GM10847 (cell line): ENCODE measurements around the gene TMEM132D.

Experiments
- POLR2A ChIP-seq: IDR thresholded peaks from 2 replicates; pipeline ENCODE4 v1.6.1; 2011; ENCODE audit not compliant: insufficient read length; ENCODE audit errors: extremely low read depth

Gene TMEM132D

GRCh38 chr12:129332286-129332685 lies 571.5 kb downstream of the TMEM132D start:
- TF ChIP-seq POLR2A: no peak

GRCh38 chr12:129331356-129332085 lies 572.3 kb downstream of the TMEM132D start:
- TF ChIP-seq POLR2A: no peak

DNA sequence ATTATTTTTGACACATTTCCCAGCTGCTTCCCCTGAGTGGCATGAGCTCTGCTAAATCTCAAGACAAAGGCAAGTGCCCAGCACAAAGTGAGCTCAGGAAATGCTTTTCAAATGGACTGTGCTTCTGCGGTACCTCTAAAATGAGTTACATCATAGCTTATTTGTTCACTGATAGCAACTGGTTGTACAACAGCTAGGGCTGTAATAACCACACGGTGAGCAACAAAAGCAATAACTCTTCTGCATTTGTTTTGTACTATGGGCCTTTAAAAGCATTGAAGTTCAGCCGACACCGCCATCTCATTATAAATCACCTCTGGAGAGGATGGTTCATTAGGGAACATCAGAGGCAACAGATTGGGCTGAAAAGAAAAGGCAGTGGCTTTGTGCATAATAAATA lies 575.6 kb downstream of the TMEM132D start:
- TF ChIP-seq POLR2A: no peak

DNA sequence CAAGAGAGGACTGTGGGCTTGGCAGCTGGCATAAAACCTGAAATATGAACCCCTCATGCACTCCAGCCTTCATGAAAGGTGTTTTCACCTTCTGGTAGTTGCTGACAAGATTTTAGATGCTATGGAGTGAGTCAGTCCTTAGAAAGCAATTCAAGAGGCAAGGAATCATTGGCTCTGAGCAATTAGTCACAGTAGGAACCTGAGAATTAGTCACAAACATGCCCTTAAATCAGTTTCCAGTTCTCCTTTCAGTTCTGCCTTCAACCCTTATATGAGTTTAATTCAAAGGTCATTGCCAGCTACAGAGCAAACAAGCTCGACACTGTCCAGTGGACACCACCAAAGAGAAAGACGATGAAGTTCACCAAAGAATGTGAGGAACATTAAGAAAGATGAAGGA lies 578.3 kb downstream of the TMEM132D start:
- no peak for TF ChIP-seq POLR2A

DNA sequence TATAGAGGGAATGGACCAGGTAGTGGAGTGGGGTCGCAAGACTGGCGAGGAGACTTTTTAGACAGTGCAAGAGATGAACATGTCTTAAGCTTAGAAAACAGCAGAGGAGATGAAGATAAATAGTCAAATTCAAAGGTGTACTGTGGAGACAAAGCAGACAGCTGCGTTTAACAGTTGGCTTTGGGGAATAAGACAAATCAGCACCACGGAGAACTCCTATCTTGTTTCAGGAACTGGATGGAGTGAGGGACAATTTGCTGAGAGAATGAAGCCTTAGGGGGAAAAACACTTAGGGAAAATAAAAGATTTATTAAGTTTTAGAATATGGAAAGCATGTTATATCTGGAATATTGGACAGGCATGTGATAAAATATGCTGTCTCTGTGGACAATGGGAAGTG lies 591.8 kb downstream of the TMEM132D start:
- no peak for TF ChIP-seq POLR2A

- no peak for TF ChIP-seq POLR2A
Observed at GRCh38 chr12:129310346-129310745, 593.5 kb downstream of the TMEM132D start.

- no peak for TF ChIP-seq POLR2A
Observed at GRCh38 chr12:129305851-129306250, 598.0 kb downstream of the TMEM132D start.

DNA sequence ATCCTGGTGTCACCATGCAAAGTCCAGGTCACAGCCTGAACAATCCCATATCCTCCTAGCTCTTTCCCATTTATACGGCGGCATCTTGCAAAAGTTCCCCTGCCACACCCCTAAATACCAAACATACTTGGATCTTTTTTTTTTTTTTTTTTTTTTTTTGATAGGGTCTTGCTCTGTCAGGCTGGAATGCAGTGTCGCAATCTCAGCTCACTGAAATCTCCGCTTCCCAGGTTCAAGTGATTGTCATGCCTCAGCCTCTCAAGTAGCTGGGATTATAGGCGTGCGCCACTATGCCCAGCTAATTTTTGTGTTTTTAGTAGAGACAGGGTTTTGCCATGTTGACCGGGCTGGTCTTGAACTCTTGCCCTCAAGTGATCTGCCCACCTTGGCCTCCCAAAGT lies 599.3 kb downstream of the TMEM132D start:
- TF ChIP-seq POLR2A: no peak

DNA sequence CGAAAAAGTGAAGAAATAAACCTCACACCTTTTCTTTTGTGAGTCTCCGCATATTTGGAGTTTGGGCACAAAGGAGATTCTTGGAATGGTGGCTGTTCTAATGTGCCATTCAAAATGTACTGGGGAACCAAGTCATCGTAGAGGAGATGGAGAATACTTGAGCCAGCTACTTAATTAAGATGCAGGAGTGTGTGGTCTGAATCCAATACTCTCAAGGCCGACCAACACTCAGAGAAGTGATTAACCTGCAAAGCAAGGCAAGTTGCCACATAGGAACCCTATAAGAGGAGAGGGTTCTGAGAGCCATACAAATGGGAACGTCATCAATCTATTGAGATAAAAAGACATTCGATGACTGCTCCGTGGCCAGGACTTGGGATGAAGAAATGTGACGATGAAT lies 603.8 kb downstream of the TMEM132D start:
- no peak for TF ChIP-seq POLR2A

GRCh38 chr12:129298921-129299320 lies 604.9 kb downstream of the TMEM132D start:
- no peak for TF ChIP-seq POLR2A

DNA sequence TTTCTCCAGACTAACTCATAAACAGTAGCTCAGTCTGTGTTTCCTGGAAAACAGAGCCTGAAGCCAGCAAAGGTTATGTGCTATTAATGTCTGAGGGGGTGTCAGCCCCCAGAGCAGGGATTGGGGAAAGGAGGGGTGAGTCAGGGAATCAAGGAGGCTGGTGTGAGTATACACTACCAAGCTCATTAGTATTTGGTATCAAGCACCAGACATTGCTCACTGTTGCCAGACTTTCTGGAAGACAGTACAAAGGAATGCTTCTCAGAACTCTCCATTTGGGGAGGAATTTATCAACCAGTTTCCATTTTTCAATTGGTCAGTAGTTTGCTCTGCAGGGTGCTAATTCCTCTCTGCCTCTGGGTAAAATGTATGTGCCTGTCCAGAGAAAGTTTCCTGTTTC lies 607.2 kb downstream of the TMEM132D start:
- no peak for TF ChIP-seq POLR2A

- no peak for TF ChIP-seq POLR2A
Observed at GRCh38 chr12:129294868-129295267, 609.0 kb downstream of the TMEM132D start.

GRCh38 chr12:129279771-129280170 lies 624.1 kb downstream of the TMEM132D start:
- TF ChIP-seq POLR2A: no peak

DNA sequence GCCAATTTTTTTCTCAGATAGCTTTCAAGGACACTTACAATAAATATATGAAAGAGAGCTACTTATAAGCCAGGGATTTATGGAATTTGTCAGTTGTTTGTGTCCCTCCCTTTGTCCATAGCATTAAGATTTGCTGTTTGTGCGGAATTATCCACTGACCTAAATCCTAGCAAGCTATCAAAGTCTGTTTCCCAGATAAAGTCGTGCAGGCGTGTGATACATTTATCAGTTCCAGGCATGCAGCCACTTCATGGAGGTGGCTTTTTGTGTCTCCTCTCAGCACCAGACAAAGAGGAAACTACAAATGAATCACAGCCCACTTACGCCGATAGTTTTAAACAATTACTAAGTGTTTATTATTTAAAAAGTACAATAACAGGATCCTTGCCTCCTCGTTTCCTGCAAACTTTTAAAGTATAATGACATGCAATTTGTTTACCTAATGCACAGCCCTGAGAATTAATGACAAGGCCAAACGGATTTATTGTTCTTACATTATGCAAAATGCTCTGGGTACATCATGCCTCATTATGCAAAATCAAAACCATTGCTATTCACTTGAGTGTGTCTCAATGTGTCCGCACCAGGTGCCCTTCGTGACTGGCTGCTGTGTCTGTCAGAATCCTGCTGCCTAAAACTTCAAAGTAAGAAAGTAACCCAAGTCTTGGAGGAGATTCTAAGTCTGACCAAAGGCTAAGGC lies 627.3 kb downstream of the TMEM132D start:
- no peak for TF ChIP-seq POLR2A

DNA sequence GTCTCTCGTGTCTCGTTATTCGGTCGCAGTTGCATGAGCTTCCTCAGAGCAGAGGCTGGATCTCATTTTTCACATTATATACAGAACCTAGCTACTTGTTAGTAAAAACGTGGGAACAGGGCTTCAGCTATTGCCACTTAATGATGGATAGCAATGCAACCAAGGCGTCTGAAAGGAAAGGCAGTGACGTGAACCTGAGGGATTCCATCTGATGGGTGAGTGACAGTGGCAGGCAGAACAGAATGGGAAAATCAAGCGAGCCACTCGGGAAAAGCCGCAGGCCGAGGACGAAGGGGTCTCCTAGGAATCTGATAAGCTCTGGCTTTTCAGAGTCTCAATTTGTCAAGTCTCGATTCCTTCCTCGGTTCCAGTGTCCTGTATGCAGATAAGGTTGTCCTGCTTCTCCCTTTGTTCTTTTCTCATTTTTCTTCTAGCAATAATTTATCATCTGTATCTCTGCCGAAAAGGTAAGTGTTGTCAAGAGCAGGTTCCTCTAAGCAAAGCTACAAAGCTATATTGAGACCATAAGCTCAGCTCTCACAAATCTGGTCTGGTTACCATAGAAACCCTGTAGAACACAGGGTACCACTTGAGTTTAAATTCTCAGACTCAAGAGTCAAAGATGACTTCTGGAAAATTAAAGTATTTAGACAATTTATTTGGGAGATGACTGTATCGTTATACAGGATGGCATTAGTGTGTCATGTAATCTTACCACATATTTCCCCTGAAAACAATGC lies 633.9 kb downstream of the TMEM132D start:
- no peak for TF ChIP-seq POLR2A

DNA sequence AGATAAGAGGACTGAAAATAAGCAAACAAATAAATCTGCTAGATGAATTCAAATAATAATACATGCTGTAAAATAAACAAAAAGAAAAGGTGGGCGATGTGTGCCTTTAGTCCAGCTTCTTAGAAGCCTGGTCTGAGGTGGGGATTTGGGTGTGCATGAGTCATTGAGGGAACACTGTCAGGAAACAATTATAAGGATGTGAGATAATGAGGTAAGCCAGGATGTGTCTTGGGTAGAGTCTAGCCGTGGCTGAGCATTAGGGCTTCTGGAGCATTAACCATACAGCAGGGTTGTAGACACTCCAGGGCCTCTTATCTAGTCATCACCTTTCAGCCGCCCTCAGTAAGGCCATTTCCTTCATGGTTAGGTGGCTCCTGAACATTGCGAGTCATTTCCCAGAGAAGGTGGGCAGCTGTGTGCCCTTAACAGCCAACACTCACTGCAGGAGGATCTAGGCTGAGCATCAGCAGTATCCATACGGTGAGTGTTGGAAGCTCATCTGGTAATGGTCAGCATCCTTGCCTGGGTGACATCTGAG lies 645.0 kb downstream of the TMEM132D start:
- TF ChIP-seq POLR2A: no peak
